ENCODE data around the gene ACACA.
"Not testable (repeated sequence)": the region's sequence is repeated elsewhere in the genome, so short reads cannot be mapped to it uniquely, and the experiment has no call there.

Gene ACACA

GRCh38 chr17:37164057-37164456, 242.6 kb downstream of the ACACA start:
- DNase-seq: no peak

- no peak for DNase-seq
Measured at GRCh38 chr17:37162800-37163199, 243.8 kb downstream of the ACACA start.

GRCh38 chr17:37160944-37161343, 245.7 kb downstream of the ACACA start:
- DNase-seq: no peak

- no peak for DNase-seq
Measured at GRCh38 chr17:37158290-37158689, 248.3 kb downstream of the ACACA start.

DNA sequence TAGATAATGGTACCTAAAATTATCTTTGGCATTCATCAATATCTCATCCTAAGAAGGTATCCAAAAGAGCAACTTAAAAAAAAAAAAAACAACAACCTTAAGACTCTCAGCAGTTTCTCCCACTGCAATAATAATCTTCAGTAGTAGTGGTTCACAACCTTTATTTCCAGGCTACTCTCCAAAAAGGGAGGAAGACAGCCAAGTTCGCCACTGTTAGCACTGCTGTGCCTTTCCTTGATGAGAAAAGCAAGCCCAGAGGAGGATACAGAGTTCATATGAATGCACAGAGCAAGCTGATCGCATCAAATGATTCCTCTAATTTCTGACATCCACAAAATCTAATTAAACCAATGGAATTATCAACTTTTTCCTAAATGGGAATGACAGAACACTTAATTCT, 258.5 kb downstream of the ACACA start:
- no peak for DNase-seq

DNA sequence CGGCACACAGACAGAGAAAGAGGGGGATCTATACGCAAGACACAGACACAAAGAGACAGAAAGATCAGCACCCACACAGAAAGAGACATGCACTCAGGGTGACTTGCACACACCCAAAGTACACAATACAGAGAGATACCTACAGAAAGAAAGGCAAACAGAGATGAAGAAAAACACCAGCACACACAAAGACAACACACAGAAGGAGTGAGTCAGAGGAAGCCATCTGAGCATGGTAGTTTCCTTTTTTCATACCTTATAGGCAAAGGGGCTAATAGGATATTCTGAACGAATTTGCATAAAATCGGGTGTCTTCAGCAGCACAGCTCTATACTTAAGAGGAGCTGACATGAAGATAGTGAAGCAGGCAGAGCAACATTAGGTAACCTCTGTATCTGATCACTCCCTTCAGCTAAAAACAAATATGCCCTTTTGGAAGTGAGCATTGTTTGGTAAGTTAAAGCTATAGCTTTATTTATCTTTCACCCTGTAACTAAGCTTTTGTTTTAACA, 259.3 kb downstream of the ACACA start:
- no peak for DNase-seq

GRCh38 chr17:37146086-37147064, 260.3 kb downstream of the ACACA start:
- no peak for DNase-seq

DNA sequence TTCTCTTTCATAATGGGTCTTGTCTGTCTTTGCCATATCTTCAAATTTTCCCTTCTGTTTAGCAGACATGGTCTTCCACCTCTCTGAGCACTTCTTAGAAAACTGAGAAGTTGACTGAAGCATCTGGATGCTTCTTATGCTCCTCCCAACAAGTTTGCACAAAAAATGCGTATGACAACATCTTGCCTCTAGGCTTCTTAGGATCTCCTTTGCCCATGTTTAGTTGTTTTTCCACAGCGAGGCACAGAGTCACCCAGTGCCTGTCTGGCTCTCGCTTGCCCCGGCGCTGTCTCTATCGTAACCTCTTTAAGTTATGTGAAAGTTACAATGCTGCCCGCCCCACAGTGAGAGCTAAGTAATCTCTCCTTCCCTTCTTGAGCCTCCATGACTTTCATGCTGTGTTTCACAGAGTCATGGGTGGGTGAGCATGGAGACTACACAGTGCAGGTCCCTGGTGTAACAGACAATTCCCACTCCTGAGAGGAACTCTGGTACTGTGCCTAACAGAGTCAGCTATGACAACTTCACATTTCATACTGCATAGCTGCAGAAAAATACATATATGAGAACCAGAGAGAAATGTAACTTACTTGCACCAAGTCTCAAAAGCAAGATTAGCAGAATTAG, 262.4 kb downstream of the ACACA start:
- DNase-seq: no peak

DNA sequence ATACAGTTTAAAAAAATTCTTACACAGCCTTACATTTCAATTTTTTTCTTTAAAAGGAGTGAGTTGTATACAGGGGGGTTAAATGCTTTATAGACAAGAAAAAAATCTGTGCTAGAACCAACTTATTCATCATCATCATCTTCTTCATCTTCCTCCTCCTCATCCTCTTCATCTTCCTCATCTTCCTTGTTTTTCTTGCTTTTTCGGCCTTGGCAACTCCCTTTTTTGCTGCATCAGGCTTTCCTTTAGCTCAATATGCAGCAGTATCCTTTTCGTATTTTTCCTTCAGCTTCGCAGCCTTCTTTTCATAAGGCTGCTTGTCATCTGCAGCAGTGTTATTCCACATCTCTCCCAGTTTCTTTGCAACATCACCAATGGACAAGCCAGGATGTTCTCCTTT, 263.1 kb downstream of the ACACA start:
- DNase-seq: not testable (repeated sequence)

DNA sequence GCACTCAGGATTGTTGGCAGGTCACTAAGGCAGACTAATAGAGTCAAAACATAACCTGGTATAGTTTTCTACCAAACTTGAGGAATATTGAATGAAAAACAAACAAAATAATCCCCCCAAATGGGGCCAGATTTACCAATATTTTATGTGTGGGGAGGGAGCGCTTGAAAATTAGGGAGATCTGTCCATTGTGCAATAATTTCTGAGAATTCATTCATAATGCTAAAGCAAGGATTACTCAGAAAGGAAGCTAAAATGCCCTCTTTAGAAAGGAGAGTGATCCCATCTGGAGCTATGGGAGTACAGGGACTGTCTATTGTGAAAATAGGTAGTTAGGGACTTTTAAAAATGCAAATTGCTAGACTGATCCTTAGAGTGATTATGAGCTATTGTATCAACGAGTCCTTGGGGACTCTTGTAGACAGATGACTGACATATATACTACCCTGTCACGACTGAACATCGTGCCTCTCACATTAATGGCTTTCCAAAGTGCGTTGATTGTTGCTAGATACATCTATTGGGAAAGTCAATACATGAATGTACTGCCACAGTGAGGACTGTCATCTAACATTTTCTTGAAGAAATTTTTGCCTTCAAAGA, 264.2 kb downstream of the ACACA start:
- DNase-seq: no peak

- DNase-seq: no peak
Measured at GRCh38 chr17:37138571-37139120, 268.0 kb downstream of the ACACA start.

- no peak for DNase-seq
Measured at GRCh38 chr17:37137906-37138514, 268.6 kb downstream of the ACACA start.

DNA sequence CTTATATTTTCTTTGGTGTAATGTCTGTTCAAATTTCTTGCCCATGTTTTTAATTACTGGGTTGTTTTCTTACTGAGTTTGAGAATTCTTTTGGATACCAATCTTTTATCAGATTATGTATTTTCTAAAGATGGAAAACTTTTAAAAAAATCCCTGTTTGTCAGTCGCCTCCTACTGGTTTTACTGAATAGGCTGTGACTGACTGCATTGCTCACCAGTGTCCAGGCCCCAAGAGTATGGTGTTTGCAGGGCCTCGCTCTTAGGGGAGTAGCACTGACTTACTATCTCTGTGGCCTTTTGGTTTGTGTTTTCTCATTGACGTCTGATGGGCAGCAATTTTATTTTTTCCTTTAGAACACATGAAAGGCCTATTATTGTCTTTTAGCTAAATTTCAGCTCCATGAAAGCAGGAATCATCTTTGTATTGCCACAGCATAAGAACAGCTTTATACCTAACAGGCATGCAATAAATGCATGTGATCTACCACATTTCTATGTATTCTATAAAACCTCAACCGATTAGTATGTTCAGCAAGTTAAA, 269.5 kb downstream of the ACACA start:
- DNase-seq: no peak

- no peak for DNase-seq
Measured at GRCh38 chr17:37135576-37135975, 271.1 kb downstream of the ACACA start.

- no peak for DNase-seq
Measured at GRCh38 chr17:37134050-37134449, 272.6 kb downstream of the ACACA start.

- DNase-seq: no peak
Measured at GRCh38 chr17:37133136-37133535, 273.5 kb downstream of the ACACA start.

DNA sequence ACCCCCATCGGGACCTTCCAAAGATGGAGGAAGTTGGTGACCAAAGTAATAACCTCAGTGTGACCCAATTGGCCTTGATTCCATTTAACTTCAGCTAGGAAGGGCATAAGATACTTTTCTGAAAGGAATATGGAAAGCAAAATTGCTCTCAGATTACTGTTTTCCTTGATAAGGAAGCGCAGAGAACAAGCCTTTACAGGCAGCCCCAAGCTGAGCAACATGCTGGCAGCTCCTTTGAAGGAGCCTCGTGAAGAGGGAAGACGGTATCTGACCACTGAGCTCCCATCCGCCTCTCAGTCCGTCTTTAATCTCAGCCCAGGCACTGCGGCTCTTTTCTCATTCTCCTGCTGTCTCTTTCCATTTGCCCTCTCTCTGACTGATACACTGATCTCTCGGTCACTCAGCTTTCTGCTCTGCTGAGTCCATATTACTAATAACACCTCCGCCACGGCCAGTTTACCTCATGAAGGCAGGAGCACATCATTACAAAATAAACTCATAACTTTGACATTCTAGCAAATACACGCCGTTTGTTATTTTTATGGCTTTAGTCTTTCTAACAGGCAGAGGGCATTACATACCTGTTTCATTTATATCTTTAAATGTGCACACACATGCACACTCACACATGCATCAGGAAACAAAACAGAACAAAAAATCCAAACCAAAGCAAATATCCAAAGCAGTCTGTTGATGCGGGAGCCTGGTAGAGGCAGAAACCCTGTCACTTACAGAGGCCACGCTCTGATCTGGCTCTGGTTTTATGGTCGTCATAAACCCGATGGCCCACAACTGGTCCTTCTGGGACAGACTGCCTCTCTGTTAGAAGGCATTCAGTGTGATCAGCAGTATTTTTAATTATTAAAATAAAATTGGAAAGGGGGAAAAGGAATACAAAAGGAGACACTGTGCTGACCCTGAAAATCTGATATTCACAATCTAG, 274.7 kb downstream of the ACACA start:
- no peak for DNase-seq

DNA sequence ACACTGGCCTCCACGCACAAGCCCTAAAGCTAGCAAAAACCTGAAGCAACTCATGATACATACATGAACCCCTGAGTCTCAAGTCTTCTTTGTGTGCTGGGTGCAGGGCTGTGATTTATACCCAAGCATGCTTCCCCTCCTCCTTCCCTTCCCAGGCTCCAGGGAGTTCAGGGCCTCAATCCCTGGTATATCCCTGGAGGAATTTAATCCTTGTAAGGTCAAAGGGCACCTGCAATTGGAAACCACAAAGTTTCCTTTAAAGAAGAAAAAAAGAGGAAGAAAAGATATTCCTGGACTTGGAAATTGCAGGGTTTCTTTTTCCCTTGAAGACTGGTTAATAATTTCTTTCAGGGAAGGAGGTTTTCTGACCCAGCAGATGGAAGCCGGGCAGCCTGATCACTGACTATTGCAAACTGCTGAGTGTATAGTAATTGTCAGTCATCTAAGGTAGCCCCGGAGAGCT, 275.6 kb downstream of the ACACA start:
- DNase-seq: no peak

GRCh38 chr17:37124821-37125173, 281.8 kb downstream of the ACACA start:
- no peak for DNase-seq

DNA sequence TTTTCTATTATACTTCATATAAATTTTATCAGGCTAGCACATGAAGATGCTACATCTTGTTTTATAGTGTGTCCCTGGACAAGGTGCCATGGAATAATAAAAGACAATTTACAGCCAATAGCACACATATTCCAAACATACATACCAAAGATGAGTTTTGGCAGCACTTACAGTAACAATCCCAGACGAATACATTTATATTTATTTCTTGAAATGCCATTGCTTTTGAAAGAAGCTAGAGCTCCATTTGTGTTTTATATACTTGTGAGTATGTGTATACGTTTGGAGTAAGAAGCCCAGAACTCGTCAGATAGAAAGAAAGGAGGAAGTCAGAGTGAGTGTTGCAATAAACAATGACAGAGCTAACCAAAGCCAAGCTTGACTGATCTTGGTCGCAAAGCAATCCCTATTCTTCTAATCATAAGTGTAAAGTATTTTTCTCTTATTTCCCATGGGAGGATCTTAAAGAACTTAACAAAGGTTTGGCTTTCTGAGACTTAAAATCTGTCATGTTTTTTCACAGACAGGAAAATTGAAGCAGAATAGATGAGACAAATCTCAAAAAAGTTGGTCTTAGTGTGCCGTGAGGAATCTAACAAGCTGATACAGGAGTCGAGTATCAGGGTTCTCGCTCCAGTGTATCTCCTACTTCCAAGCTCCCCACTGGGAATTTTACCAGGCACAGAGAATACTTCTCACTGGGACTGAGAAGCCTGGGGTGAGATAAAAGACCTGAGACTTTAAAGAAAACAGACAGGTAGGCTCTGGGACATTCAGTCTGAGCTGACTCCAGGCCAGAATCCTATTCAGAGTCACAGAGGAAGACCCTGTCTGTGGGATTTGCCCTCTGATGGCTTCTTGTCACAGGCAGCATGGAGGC, 282.5 kb downstream of the ACACA start:
- no peak for DNase-seq

Measured in activated naive CD4-positive, alpha-beta T cell treated with anti-CD3 and anti-CD28 coated beads, Interleukin-2, amount 50 U/mL, for 16 hours (primary cell).